ENCODE results near the gene CELA1. TPM values are rescaled to one million over a fixed set of nuclear protein-coding genes. Genes with fewer than 3 reads are reported as not detected.
"Not testable (repeated sequence)": the region's sequence is repeated elsewhere in the genome, so short reads cannot be mapped to it uniquely, and the experiment has no call there.

The CELA1 gene
- total RNA-seq, 1 experiment from 2014 or later = not detected

DNA sequence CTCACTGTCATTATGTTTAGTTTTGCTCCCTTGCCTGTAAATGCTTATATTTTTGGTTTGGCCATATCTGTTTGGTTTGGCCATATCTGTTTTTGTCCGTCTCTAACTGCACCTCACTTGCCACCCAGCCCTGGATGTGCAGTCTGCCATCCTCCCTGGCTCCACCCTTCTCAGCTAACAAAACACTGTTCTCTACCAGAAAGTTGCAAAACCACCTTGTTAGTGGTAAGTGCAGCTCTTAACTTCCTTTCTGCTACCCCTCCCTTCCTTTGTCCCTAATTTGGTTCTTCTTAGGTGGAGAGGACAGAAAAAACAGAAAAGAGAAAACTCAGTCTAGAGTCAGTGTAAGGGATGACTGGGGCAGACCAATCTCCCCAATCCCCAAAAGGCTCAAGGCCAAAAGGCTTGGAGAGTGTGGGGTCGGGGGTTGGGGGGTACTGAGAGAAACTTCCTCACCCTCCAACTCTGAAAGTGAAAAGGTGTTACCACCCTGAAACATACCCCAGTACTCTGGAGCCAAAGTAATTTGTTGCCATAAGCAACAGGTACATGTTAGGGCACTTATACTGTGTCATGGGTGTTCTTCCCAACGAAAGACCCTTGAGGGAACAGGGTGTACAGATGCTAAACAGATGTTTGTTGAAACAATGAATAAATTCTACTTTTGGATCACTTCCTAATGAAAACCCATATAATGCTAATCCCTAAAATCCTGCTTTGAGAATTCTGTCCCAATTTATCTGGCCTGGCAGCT is 27.5 kb downstream of the CELA1 start (continued):
- TF ChIP-seq ZNF138 (CRISPR knock-in tag; conservative IDR thresholded peaks at IDR 0.05) = no peak
- no peak for TF ChIP-seq TP53 (CRISPR knock-in tag; IDR thresholded peaks at IDR 0.05)
- no peak for TF ChIP-seq NR2C2 (CRISPR knock-in tag; IDR thresholded peaks at IDR 0.05)
- no peak for TF ChIP-seq GRHL2 (CRISPR knock-in tag; IDR thresholded peaks at IDR 0.05; ENCODE audit: insufficient replicate concordance, severe bottlenecking)
- no peak for TF ChIP-seq E2F1 (CRISPR knock-in tag; IDR thresholded peaks at IDR 0.05)
- no peak for TF ChIP-seq SP1 (CRISPR knock-in tag; conservative IDR thresholded peaks at IDR 0.05)

GRCh38 chr12:51318057-51318806 is 28.2 kb downstream of the CELA1 start:
- H3K4me3 Mint-ChIP-seq; ATAC-seq; H3K9me3 Mint-ChIP-seq; H3K27me3 Mint-ChIP-seq (ENCODE audit: low read depth); H3K27ac Mint-ChIP-seq; DNase-seq (ENCODE audit: low spot score); H3K36me3 Mint-ChIP-seq; POLR2A ChIA-PET: not testable (repeated sequence)
- H3K4me1 Mint-ChIP-seq = peaks cover 31% of the 10 kb centered on the region
- CTCF ChIA-PET = interaction anchor here (0.6 kb wide), 1 partner anchor 13 kb away, joined by 3 read pairs; no protein-coding TSS in a partner anchor

GRCh38 chr12:51311389-51311788 is 35.1 kb downstream of the CELA1 start:
- TF ChIP-seq JAZF1 (CRISPR knock-in tag; IDR thresholded peaks at IDR 0.05) (no peak), ZNF121 (CRISPR knock-in tag; IDR thresholded peaks at IDR 0.05) (peak; percentile 48; the same call in 1 of the 2 replicates)
- Mint-ChIP-seq H3K9me3 (no peaks in the 10 kb centered on the region), H3K4me1 (peaks cover 3% of the 10 kb centered on the region; the same call in 1 of the 2 replicates), H3K4me3 (no peak overlapping the region), H3K27ac (no peak overlapping the region), H3K27me3 (ENCODE audit: low read depth) (no peaks in the 10 kb centered on the region), H3K36me3 (no peaks in the 10 kb centered on the region)
- DNase-seq (ENCODE audit: low spot score) (no peak), ATAC-seq (no peak)
- CTCF ChIA-PET = no interaction called here
- POLR2A ChIA-PET = no interaction called here

DNA sequence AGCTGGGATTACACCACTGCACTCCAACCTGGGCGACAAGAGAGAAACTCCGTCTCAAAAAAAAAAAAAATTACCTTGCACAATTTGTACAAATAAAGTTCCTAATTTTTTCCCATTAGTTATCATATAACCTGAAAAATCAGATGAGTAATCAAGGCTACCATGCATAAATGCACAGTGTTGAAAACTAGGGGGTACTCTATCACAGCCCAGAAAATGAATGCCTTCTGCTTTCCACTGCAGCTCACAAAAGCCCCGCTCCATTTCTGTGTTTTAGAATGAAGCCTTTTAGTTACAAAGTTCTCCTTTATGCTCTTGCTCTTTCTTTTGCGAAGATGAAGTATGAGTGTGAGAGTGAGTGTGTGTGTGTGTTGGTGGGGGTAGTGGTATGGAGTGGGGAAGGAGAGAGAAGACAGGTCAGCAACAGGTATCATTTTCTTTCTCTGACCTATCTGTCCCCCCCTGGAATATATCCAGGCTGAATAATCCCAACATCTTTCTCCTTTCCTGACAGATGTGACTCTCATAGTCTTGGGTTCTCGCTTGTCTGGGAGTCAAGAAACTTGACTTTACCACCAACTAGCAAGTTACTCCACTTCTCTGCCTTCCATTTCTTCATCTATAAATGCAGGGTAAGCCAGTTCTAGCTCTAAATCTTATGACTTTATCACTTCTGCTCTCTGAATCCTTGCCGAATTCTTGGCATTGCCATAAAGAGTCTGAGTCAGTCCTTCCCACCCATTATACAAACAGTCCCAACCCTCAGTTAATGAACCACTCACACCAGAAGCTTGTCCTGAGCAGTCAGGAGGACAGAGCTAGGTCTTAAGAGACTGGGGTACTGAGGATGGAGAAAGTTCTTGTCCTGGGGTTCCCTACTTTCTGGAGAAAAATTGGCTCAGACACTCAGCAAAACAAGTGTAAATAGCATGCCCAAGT is 38.6 kb downstream of the CELA1 start:
- no peaks in the 10 kb centered on the region for H3K27me3 Mint-ChIP-seq (ENCODE audit: low read depth)
- ATAC-seq = no peak
- H3K36me3 Mint-ChIP-seq = no peaks in the 10 kb centered on the region
- H3K4me1 Mint-ChIP-seq = peaks cover 3% of the 10 kb centered on the region; the same call in 1 of the 2 replicates
- 0 out of 2 replicates have a peak overlapping the region, but pooled peaks have one; percentile 21 for H3K27ac Mint-ChIP-seq
- no peak for TF ChIP-seq ZNF416 (CRISPR knock-in tag; IDR thresholded peaks at IDR 0.05)
- TF ChIP-seq IRF2 (CRISPR knock-in tag; IDR thresholded peaks at IDR 0.05; ENCODE audit: borderline replicate concordance, low read depth) = no peak
- H3K4me3 Mint-ChIP-seq = no peak overlapping the region
- CTCF ChIA-PET = interaction anchor here (0.5 to 1.1 kb wide), 3 partner anchors 13 to 46 kb away, joined by 3 read pairs; no protein-coding TSS in a partner anchor
- H3K9me3 Mint-ChIP-seq = no peaks in the 10 kb centered on the region
- DNase-seq (ENCODE audit: low spot score) = no peak
- POLR2A ChIA-PET = no interaction called here

DNA sequence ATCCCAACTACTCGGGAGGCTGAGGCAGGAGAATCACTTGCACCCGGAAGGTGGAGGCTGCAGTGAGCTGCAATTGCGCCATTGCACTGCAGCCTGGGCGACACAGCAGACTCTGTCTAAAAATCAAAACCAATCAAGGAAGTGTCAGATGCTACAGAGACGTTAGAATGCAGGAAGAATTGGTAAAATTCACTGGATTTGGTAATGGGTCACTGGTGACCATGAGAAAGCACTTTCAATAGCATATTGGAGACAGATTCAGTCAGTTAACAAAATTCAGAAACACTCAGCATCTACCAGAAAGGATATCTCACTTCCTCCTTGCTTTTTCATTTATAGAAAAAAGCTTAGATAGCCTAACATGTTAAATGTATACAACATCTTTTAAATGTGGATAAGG is 40.0 kb downstream of the CELA1 start:
- POLR2A ChIA-PET = no interaction called here
- ATAC-seq = no peak
- peaks cover 3% of the 10 kb centered on the region; the same call in 1 of the 2 replicates for H3K4me1 Mint-ChIP-seq
- no peaks in the 10 kb centered on the region for H3K36me3 Mint-ChIP-seq
- no peak overlapping the region for H3K27ac Mint-ChIP-seq
- DNase-seq (ENCODE audit: low spot score) = no peak
- H3K27me3 Mint-ChIP-seq (ENCODE audit: low read depth) = no peaks in the 10 kb centered on the region
- H3K4me3 Mint-ChIP-seq = no peak overlapping the region
- CTCF ChIA-PET = no interaction called here
- H3K9me3 Mint-ChIP-seq = no peaks in the 10 kb centered on the region
- TF ChIP-seq PREB (CRISPR knock-in tag; IDR thresholded peaks at IDR 0.05; ENCODE audit: borderline replicate concordance) (no peak), TEAD1 (CRISPR knock-in tag; IDR thresholded peaks at IDR 0.05) (no peak), FOXP4 (CRISPR knock-in tag; IDR thresholded peaks at IDR 0.05) (no peak), CREB1 (CRISPR knock-in tag; IDR thresholded peaks at IDR 0.05) (no peak), NFYB (CRISPR knock-in tag; conservative IDR thresholded peaks at IDR 0.05; ENCODE audit: low read depth) (no peak), NR2C2 (CRISPR knock-in tag; IDR thresholded peaks at IDR 0.05) (no peak), ZNF317 (CRISPR knock-in tag; IDR thresholded peaks at IDR 0.05; ENCODE audit: borderline replicate concordance, low read depth) (no peak), ELF4 (CRISPR knock-in tag; IDR thresholded peaks at IDR 0.05; ENCODE audit: low read depth) (no peak), RELA (CRISPR knock-in tag; IDR thresholded peaks at IDR 0.05; ENCODE audit: borderline replicate concordance) (no peak), SMAD4 (CRISPR knock-in tag; IDR thresholded peaks at IDR 0.05) (no peak)
- TF ChIP-seq, protein P1, sequence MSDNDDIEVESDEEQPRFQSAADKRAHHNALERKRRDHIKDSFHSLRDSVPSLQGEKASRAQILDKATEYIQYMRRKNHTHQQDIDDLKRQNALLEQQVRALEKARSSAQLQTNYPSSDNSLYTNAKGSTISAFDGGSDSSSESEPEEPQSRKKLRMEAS (CRISPR knock-in tag; IDR thresholded peaks at IDR 0.05) = no peak
